ENCODE measurements around the gene NCKAP1. TPM values are rescaled to one million over a fixed set of nuclear protein-coding genes. Genes with fewer than 3 reads are reported as not detected.

The NCKAP1 gene
- total and polyA plus RNA-seq, 10 of the 15 experiments (the other 5 are each of a cell fraction or from before 2014, with no cell fraction given): 0.11 to 1.5 (median 0.52) TPM

DNA sequence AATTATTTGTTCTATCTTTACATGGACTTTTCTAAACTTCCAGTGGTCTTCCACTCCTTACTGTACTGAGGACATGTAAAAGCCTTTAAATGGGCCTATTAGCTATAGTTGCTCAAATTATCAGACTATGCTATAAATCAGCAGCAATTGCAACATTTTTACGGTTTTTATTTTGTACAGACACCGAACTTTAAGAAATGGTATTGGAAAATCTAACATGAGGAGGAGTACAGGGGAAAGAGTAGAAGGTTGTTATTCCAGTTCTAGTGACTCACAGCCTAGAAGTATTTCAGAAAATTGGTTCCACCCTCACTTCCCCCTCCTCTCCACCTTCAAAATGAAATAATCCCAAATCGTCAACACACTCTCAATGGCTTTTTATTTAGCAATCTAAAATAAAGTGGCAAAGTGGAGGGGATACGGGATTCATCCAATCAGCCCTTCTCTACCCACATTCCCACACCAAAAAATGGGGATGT, 1.1 kb downstream of the NCKAP1 start:
- TF ChIP-seq EED (IDR thresholded peaks at IDR 0.05; ENCODE audit: low read depth) (no peak), EZH2 (IDR thresholded peaks at IDR 0.05; ENCODE audit: borderline replicate concordance, control insufficient read depth, low read depth, low read length) (0 out of 2 replicates have a peak, but pooled peaks have one; percentile 55), PRDM15 (CRISPR knock-in tag; IDR thresholded peaks at IDR 0.05) (no peak)
- intact Hi-C loops (cut with micrococcal nuclease; ENCODE audit: unreplicated experiment): loop anchor here (5.0 kb wide), 1 partner anchor 95 kb away; no protein-coding TSS in a partner anchor
- Histone ChIP-seq H3K79me2 (ENCODE audit: control insufficient read depth, insufficient read depth, low read length) (no peaks in the 10 kb centered on the region), H3K36me3 (ENCODE audit: control insufficient read depth in 2 of 2, insufficient read depth in 2 of 2, low read length in 1 of 2) (no peaks in the 10 kb centered on the region), H3K4me2 (ENCODE audit: control insufficient read depth, insufficient read depth) (peak overlapping the region; percentile 53; the same call in 1 of the 2 replicates), H2AFZ (ENCODE audit: control insufficient read depth, low read depth, low read length) (no peak overlapping the region), H3K27me3 (replicated peaks in 1 of 2; ENCODE audit: control insufficient read depth in 2 of 2, insufficient read depth in 2 of 2, low read length in 1 of 2) (peaks cover 8 to 10% of the 10 kb centered on the region in 2 experiments), H3K27ac (ENCODE audit: control insufficient read depth, insufficient read depth) (no peak overlapping the region), H3K4me3 (peak overlapping the region; percentile 83; the same call in 1 of the 2 replicates), H3K9me3 (replicated peaks; ENCODE audit: control insufficient read depth, insufficient read depth, low read length) (no peaks in the 10 kb centered on the region), H3K4me1 (ENCODE audit: control insufficient read depth, insufficient read depth, low read length) (peaks cover 13% of the 10 kb centered on the region; the same call in 1 of the 2 replicates), H4K20me1 (ENCODE audit: control insufficient read depth, insufficient read depth) (no peaks in the 10 kb centered on the region), H3K9ac (ENCODE audit: control insufficient read depth, insufficient read depth, low read length) (no peak overlapping the region)
- SMC1A ChIA-PET (ENCODE audit: uncharacterized antibody, unreplicated experiment): no interaction called here
- POLR2A ChIA-PET: no interaction called here
- no TSS peak for BruUV-seq (replicated peaks)
- ATAC-seq (no peak), DNase-seq (ENCODE audit: low read depth, low spot score) (no peak), FAIRE-seq (no peak)
- CTCF ChIA-PET: no interaction called here
- 17% methylated on average over 4 of the region's 4 CpGs for WGBS (ENCODE audit: insufficient coverage, insufficient replicate concordance, low lambda C conversion rate, missing lambda C conversion rate)
- in situ Hi-C loops (cut with MboI): no loop called here
- RAD21 ChIA-PET (ENCODE audit: unreplicated experiment): no interaction called here
